ENCODE data around the gene IFNLR1. TPM values are rescaled to one million over a fixed set of nuclear protein-coding genes. Genes with fewer than 3 reads are reported as not detected.
A peak's percentile ranks its signal among the peaks of the same experiment; 100 is the strongest.

IFNLR1 gene
- total and polyA plus RNA-seq, 9 of the 15 experiments (the other 6 are each of a cell fraction or from before 2014, with no cell fraction given) = not detected

DNA sequence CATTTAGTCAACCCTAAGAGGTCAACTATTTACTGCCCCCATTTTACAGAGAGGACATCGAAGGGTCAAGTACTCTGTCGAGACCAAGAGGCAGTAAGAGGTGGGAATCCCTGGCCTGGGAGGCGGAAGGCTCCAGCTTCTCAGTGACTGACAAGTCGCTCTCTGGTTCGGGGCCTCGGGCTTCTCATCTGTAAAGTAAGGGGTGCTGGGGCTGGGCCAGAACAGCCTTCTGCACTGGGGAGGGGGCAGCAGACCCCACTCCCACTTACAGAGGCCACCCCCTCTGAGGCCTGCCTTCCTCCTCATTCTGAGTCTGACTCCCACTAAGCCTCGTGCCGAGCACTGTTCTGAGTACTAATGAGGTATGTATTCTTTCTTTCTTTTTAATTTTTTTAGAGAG is 17.0 kb upstream of the IFNLR1 start (continued):
- TF ChIP-seq, protein P1, sequence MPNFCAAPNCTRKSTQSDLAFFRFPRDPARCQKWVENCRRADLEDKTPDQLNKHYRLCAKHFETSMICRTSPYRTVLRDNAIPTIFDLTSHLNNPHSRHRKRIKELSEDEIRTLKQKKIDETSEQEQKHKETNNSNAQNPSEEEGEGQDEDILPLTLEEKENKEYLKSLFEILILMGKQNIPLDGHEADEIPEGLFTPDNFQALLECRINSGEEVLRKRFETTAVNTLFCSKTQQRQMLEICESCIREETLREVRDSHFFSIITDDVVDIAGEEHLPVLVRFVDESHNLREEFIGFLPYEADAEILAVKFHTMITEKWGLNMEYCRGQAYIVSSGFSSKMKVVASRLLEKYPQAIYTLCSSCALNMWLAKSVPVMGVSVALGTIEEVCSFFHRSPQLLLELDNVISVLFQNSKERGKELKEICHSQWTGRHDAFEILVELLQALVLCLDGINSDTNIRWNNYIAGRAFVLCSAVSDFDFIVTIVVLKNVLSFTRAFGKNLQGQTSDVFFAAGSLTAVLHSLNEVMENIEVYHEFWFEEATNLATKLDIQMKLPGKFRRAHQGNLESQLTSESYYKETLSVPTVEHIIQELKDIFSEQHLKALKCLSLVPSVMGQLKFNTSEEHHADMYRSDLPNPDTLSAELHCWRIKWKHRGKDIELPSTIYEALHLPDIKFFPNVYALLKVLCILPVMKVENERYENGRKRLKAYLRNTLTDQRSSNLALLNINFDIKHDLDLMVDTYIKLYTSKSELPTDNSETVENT (CRISPR knock-in tag; IDR thresholded peaks at IDR 0.05) = no peak

DNA sequence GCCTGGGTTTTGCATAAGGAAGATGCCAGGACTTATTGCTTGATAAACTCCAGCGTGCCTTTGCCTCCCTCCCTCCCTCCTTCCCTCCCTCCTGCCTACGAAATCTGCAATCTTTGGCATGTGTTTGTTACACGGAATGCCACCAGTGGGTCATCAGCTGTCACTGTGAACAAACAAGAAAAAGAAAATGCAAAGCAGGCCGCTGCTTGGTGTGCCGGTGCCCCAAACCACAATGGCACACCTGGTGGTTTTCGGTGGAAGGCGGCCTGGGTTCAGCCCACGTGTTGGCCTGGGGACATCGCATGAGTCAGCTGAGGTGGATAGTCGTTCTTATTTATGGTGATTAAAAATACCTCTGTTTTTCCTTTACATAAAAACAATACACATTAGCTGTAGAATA is 16.3 kb upstream of the IFNLR1 start:
- Histone ChIP-seq H3K4me2 (ENCODE audit: insufficient read depth, low read length) (no peak overlapping the region), H4K20me1 (replicated peaks; ENCODE audit: control insufficient read depth, insufficient read depth, low read length) (peaks cover 3% of the 10 kb centered on the region; the same call in 1 of the 2 replicates), H3K9ac (ENCODE audit: insufficient read depth in 1 of 2, low read depth in 2 of 2, low read length in 2 of 2) (no peak overlapping the region), H3K4me1 (replicated peaks in 1 of 2; ENCODE audit: control insufficient read depth in 2 of 2, insufficient read depth in 2 of 2, low read length in 2 of 2) (no peaks in the 10 kb centered on the region; a peak in 1 of 5 replicates), H3K9me3 (replicated peaks; ENCODE audit: control insufficient read depth, insufficient read depth, low read depth, low read length) (no peaks in the 10 kb centered on the region), H3K4me3 (no peak overlapping the region), H3K36me3 (ENCODE audit: control insufficient read depth, insufficient read depth, low read length) (no peaks in the 10 kb centered on the region), H2AFZ (ENCODE audit: low read depth, low read length) (no peak overlapping the region), H3K79me2 (ENCODE audit: control insufficient read depth, insufficient read depth, low read length) (no peaks in the 10 kb centered on the region), H3K9me1 (ENCODE audit: control insufficient read depth, insufficient read depth, low read length) (no peaks in the 10 kb centered on the region), H3K27me3 (ENCODE audit: control insufficient read depth in 2 of 2, insufficient read depth in 2 of 2, low read length in 2 of 2) (peaks cover 18 to 51% of the 10 kb centered on the region in 2 experiments; a peak in 4 of 5 replicates), H3K27ac (ENCODE audit: extremely low read depth, low read depth, low read length) (no peak overlapping the region)
- ChIA-PET CTCF (ENCODE audit: low intra/inter-chr PET ratio) (interaction anchor here (8.5 kb wide), 1 partner anchor 188 kb away, joined by 222 read pairs; no protein-coding TSS in a partner anchor), POLR2A (interaction anchor here (0.5 to 1.0 kb wide), 3 partner anchors 93 to 189 kb away, joined by 3 to 4 read pairs (median 3); no protein-coding TSS in a partner anchor)
- intact Hi-C loops (cut with micrococcal nuclease) (no loop called here), in situ Hi-C loops (cut with MboI) (loop anchor here (5.0 to 10.0 kb wide), 2 partner anchors 189 to 431 kb away; no protein-coding TSS in a partner anchor)
- 3% methylated on average over 8 of the region's 10 CpGs for WGBS (ENCODE audit: insufficient coverage, low coverage, missing lambda C conversion rate)
- no peak for ATAC-seq
- no peak for FAIRE-seq
- no peak for TF ChIP-seq FOSL1 (tag; conservative IDR thresholded peaks at IDR 0.05)
- TF ChIP-seq, protein P2, sequence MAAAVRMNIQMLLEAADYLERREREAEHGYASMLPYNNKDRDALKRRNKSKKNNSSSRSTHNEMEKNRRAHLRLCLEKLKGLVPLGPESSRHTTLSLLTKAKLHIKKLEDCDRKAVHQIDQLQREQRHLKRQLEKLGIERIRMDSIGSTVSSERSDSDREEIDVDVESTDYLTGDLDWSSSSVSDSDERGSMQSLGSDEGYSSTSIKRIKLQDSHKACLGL (CRISPR knock-in tag; IDR thresholded peaks at IDR 0.05; ENCODE audit: borderline replicate concordance, poor library complexity, severe bottlenecking) = no peak
- TF ChIP-seq, protein P3, sequence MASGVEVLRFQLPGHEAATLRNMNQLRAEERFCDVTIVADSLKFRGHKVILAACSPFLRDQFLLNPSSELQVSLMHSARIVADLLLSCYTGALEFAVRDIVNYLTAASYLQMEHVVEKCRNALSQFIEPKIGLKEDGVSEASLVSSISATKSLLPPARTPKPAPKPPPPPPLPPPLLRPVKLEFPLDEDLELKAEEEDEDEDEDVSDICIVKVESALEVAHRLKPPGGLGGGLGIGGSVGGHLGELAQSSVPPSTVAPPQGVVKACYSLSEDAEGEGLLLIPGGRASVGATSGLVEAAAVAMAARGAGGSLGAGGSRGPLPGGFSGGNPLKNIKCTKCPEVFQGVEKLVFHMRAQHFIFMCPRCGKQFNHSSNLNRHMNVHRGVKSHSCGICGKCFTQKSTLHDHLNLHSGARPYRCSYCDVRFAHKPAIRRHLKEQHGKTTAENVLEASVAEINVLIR (CRISPR knock-in tag; IDR thresholded peaks at IDR 0.05) = no peak
- TF ChIP-seq, protein P4, sequence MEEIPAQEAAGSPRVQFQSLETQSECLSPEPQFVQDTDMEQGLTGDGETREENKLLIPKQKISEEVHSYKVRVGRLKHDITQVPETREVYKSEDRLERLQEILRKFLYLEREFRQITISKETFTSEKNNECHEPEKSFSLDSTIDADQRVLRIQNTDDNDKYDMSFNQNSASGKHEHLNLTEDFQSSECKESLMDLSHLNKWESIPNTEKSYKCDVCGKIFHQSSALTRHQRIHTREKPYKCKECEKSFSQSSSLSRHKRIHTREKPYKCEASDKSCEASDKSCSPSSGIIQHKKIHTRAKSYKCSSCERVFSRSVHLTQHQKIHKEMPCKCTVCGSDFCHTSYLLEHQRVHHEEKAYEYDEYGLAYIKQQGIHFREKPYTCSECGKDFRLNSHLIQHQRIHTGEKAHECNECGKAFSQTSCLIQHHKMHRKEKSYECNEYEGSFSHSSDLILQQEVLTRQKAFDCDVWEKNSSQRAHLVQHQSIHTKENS (CRISPR knock-in tag; IDR thresholded peaks at IDR 0.05) = no peak
- no peak for TF ChIP-seq CHCHD3 (CRISPR knock-in tag; IDR thresholded peaks at IDR 0.05)
- 0 out of 2 replicates have a peak, but pooled peaks have one; percentile 20 for TF ChIP-seq ZBTB7A (IDR thresholded peaks at IDR 0.05; ENCODE audit: borderline replicate concordance, control insufficient read depth, low read depth, low read length)
- TF ChIP-seq PML (IDR thresholded peaks at IDR 0.05; ENCODE audit: low read length) = no peak
- BruUV-seq (replicated peaks) = no TSS peak
- no peak for DNase-seq (ENCODE audit: extremely low read depth in 1 of 4, low spot score in 3 of 4)

All from K562 (cell line).